GF-D8 (cell line): Measurements from ENCODE around the gene LSM12.
"Not testable (repeated sequence)": the region's sequence is repeated elsewhere in the genome, so short reads cannot be mapped to it uniquely, and the experiment has no call there.

Experiments used
- DNase-seq: peaks from one replicate; lab custom pipeline; 2025; lab: John Stamatoyannopoulos, UW

LSM12 gene

DNA sequence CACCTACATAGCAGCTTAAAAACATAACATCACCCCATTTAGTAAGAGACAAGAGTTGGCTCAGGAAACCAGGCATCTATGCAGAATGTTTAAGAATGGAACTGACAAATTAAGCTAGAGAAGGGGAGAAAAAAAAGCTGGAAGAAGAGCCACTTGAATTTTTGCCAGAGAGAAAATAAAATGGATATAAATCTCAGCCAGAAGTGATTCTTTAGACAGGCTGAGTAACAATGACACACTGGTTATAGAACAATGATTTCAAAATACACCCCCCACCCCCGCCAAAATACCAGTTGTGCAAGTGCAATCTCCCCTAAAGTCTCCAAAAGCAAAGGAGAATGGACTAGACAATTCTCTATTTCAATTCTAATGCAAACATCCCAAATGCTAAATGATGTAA, 22.4 kb downstream of the LSM12 start:
- DNase-seq = no peak

DNA sequence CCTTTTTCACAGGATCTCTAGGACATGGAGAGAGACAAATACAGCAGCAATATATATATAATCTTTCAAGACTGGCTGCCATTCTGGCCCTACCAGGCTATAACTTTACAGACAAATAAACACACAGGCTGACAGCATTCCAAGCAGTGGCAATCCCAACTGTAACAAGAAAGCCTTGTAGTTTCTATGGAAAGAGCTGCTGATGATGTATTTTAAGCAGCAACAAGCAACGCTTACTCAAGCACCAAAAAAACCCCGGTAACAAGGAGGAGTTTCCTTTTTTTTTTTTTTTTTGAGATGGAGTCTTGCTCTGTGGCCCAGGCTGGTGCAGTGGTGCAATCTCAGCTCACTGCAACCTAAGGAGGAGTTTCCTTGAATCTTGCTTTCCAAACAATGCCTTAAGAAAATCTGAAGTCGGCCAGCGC, 23.2 kb downstream of the LSM12 start:
- DNase-seq = no peak

DNA sequence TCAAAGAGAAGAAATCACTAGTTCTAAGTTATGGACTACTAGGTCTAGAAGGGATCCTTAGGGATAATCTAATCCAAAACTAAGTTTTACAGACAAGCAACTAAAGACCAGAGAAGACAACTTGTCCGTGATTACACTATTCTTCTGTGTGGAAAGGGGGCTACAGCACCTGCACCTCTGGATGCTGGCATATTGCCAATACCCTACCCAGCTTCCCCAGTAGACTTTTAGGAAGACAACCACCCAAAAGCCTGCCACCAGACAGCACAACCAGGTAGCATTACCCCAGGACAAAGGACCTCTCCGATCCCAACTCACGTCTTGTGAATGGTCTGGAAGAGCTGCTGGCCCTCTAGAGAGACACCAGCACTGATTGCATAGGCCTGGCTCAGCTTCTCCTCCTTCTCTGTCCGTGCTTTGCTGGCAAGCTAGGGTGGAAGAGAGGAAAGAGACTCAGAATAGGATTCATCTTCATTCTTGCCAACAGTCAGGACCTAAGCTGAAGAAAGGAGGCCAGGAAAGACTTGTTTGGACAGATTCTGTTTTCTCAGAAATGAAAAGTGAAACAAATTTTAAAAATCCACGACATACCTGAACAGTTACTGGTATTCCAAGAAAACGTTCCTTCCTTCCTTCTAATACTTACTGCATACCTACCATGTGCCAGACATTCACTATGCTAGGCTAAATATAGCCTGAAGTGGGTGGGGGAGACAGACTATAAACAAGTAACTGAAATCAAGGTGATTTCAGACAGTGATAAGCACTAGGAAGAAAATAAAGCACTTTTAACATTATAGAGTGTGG, 26.4 kb downstream of the LSM12 start:
- no peak for DNase-seq

GRCh38 chr17:44038604-44039011, 27.9 kb downstream of the LSM12 start:
- DNase-seq = no peak

- DNase-seq = no peak
Observed at GRCh38 chr17:44037471-44037870, 29.0 kb downstream of the LSM12 start.

GRCh38 chr17:44034688-44035087, 31.8 kb downstream of the LSM12 start:
- not testable (repeated sequence) for DNase-seq

- no peak for DNase-seq
Observed at GRCh38 chr17:44033861-44034408, 32.5 kb downstream of the LSM12 start.

- DNase-seq = no peak
Observed at GRCh38 chr17:44030482-44030881, 36.0 kb downstream of the LSM12 start.

- no peak for DNase-seq
Observed at GRCh38 chr17:44029736-44030135, 36.7 kb downstream of the LSM12 start.

DNA sequence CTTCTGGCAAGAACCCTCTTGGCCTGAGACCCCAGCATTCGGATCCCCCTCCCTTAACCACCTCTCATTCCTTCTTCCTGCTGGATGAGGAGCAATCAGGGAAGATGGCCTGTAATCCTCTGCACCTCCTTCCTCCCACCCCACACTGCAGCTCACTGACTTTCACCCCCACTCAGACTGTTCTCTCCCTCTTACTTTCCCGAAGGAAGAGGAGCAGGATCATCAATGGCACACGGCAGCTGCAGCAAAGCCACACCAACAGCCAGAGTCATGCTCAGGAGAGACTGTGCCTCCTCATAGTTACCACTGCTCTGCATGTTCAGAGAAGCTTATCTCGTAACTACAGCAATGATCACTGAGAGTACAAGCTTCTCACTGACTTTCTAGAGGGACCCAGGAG, 41.6 kb downstream of the LSM12 start:
- no peak for DNase-seq

DNA sequence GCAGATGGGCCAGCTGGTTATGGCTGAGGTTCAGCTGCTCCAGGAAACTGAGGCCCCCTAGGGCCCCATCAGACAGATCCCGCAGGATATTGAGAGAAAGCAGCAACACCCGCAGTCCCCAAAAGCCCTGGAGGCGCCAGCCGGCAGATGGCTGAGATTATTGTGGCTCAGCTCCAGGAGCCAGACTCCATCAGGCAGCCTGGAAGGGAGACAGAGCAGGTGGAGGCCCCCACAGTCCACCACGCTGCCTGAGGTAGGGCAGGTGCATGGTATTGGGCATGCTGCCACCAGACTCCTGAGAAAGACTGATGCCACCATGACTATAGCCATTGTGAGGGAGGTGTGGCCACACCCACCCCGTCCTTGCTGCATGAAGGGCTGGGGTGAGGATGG, 42.2 kb downstream of the LSM12 start:
- DNase-seq = no peak

DNA sequence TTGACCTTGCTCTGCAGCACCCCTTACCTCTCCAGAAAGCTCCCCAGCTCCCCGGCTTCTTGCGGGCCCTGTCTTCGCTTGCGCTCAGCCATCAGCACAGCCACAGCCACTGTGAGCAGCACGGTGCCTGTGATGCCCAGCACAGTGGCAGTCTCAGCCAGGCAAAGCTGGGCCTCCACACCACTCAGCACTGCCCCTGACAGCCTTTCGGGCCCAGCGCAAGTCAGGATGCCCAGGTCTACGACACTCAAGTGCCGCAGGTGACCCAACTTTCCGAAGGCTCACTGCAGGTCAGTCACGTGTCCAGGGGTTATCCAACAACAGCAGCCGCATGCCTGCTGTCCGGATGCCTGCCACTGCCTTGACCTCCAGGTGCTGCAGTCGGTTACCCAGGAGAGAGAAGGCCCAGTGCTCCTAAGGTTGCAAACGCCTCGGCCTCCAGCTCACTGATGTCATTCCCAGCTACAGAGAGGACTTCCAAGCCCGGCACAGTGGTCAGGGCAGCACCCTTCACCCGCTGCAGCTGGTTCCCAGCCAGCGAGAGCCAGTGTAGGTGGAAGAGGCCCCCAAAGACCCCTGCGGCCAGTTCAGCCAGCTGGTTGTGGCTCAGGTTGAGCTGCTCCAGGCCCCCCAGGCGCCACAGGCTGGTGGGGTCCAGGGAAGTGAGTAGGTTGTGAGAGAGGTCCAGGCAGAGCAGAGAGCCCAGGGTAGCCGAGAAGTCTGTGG, 42.8 kb downstream of the LSM12 start:
- DNase-seq = no peak

DNA sequence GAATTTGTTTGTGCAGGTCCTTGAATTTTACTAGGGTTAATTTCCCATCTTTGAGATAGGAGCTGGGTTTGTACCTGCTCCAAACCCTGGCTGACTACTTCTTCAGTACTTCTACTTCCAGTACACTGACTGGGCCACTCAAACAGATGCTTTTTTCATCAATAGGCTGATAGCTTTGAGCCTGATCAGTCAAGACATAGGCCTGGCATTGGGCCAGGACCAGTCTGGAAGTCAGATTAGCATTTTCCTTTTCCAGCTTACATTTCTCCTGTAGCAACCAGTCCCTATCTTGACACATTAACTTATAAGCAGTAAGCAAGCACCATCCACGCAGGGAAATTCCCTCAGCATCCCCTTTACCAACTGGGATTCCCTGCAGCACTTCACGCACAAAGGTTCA, 44.2 kb downstream of the LSM12 start:
- DNase-seq = no peak

DNA sequence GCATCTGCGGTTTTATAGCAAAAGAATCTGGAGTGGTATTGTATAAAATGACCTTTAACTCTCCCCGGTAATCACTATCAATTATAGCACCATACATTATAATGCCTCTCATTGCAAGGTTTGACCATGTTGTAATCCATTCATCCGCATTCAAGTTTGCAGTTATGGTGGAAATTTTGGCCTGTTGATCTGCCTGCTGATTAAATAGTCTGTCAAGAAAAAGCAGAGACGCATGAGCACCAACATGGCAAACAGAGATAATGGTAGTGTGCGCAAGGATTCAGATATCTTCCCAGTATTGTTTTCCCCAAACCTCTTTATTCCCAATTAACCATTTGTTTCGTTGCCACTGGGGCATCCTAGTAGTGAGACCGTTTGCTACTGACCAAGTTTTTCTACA, 45.2 kb downstream of the LSM12 start:
- not testable (repeated sequence) for DNase-seq

DNA sequence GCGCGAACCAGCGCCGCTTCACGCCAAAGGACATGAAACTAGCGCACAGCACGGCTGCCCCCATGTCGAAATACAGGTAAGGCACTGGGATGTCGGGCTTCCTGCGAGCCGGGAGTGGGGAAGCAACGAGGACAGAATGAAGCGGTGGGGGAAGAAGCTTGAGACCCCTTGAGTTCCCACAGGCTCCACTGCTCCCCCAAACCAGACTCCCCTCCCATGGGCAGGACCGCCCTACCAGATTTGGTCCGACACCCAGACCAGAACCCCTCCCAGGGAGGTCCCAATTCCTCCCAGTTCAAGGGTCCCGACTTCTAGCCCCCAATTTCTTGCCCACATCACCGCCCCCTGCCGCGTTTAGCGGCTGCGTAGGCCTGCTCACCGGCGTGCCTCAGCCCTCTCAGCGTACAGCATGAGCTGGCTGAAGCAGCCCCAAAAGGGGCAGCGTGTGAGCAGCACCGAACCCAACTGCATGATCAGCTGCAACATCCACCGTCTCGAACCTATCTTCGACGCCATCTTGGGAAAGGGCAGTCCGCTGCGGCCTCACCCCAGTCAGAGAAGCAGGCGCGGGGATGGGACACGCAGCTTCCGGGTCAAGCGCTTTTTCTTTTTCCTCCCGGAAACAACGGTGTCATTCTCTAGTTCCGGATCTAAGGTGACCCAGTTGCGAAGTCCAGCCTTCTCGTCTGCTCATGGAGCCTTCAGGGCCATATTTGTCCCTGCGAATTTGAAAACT, 51.9 kb downstream of the LSM12 start, which contains the start of gene TMEM101:
TSS of gene TMEM101 (minus strand) at position 527 of the 736 bp plus-strand sequence. CDS start at position 516, 11 bp downstream.
- DNase-seq = peak; percentile 83

DNA sequence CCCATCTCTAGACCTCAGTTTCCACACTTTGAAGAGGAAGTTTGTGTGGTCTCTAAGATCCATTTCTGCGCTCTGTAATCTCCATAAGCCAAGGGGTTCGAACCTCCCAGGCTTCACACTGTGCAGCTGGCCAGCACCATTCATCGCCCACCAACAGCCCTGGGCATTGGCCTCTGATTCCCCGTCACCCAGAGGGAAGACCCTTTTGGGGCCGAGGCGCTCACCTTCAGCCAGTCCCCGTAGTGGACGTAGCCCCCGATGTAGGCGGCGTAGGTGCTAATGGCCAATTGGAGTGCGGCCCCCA, 52.4 kb downstream of the LSM12 start:
- DNase-seq = no peak

GRCh38 chr17:44012874-44013273, 53.6 kb downstream of the LSM12 start:
- no peak for DNase-seq

DNA sequence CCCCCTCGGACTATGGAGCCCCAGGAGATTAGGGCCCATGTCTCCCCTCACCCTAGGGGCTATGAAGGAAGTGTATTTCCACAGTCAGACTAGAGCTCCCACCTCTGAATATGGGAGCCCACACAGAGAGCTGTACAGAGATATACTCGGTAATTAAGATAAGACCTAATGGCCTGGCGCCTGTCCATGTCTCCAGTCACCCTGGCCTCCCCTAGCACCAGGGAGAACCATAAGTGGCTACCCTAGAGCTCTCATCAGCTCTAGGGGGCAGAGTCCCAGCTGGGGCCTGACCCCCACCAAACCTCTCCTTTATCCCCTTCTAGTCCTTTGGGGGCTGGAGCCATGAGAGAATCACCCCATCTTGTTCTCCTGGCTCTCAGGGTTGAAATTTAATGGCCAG, 54.1 kb downstream of the LSM12 start:
- no peak for DNase-seq

- no peak for DNase-seq
Observed at GRCh38 chr17:44011876-44012275, 54.6 kb downstream of the LSM12 start.

- DNase-seq = no peak
Observed at GRCh38 chr17:44010966-44011647, 55.4 kb downstream of the LSM12 start.

- DNase-seq = no peak
Observed at GRCh38 chr17:44008205-44008909, 58.1 kb downstream of the LSM12 start.
